GM12878 (cell line): ENCODE results near the gene C4orf51.

Experiments used
- BCL3 ChIP-seq: IDR thresholded peaks from 2 replicates; pipeline ENCODE4 v1.6.1; 2011; ENCODE audit warnings: borderline replicate concordance, low read depth, mild to moderate bottlenecking, moderate library complexity, low read length; ENCODE audit not compliant: insufficient read depth, poor library complexity, severe bottlenecking
- EP300 ChIP-seq, 2 experiments: fragments of 150-350 bp in 1 of 2; IDR thresholded peaks; 2 replicates each; pipeline ENCODE4 v1.6.1; 2011 to 2012; ENCODE audit warnings: low read depth in 2 of 2, low read length in 2 of 2, borderline replicate concordance in 1 of 2, improper control_type of control experiment in 1 of 2, inconsistent platforms in 1 of 2; ENCODE audit not compliant: control insufficient read depth in 1 of 2
- HDAC6 ChIP-seq: fragments of 200-600 bp; sonication (generic); IDR thresholded peaks from one replicate; pipeline ENCODE4 v1.8.0; 2017; ENCODE audit warnings: antibody characterized with exemption; ENCODE audit not compliant: unreplicated experiment
- POLR2AphosphoS5 ChIP-seq: IDR thresholded peaks from 2 replicates; pipeline ENCODE4 v1.6.1; 2011; ENCODE audit warnings: mild to moderate bottlenecking, low read length, inconsistent platforms
- SMC3 ChIP-seq: IDR thresholded peaks from 2 replicates; pipeline ENCODE4 v1.6.1; 2011; ENCODE audit warnings: low read length, improper control_type of control experiment, borderline replicate concordance
- TCF7 ChIP-seq: IDR thresholded peaks from 2 replicates; pipeline ENCODE4 v1.6.1; 2014; ENCODE audit warnings: antibody characterized with exemption, borderline replicate concordance
- ZBTB11 ChIP-seq: fragments of 450-650 bp; formaldehyde crosslinking; IDR thresholded peaks from 2 replicates; pipeline ENCODE4 v1.5.0; 2022; ENCODE audit warnings: mild to moderate bottlenecking, missing genetic modification characterization

- TF ChIP-seq POLR2AphosphoS5 (no peak), EP300 (IDR thresholded peaks at IDR 0.05; ENCODE audit: borderline replicate concordance in 1 of 2, control insufficient read depth in 1 of 2, low read depth in 2 of 2, low read length in 2 of 2) (no peak), HDAC6 (no peak), BCL3 (no peak), TCF7 (no peak), SMC3 (no peak), ZBTB11 (CRISPR knock-in tag) (no peak)
Measured at GRCh38 chr4:145772347-145772746, 92.4 kb downstream of the C4orf51 start.
